Liver (tissue), 9 donors: ENCODE results near the gene ILRUN. TPM values are rescaled to one million over a fixed set of nuclear protein-coding genes. Genes with fewer than 3 reads are reported as not detected.

Source experiments
- DNase-seq: peaks from one replicate; pipeline ENCODE4 v3.0.0-alpha.2; 2017; ENCODE audit warnings: low spot score
- H3K27ac ChIP-seq, 2 donors: one replicate each; pipeline ENCODE4 v1.7.0; 2013; ENCODE audit warnings: inconsistent platforms in 2 of 2, low read length in 2 of 2, control low read depth in 1 of 2, low read depth in 1 of 2, mild to moderate bottlenecking in 1 of 2
- H3K27me3 ChIP-seq, 4 donors: one replicate each; pipeline versions ENCODE4 v1.6.1 to v1.7.0; 2013; ENCODE audit warnings: low read length in 3 of 4, inconsistent platforms in 1 of 4, mild to moderate bottlenecking in 1 of 4, moderate library complexity in 1 of 4; ENCODE audit not compliant: control insufficient read depth in 4 of 4, insufficient read depth in 4 of 4
- H3K36me3 ChIP-seq, 4 donors: one replicate each; pipeline versions ENCODE4 v1.6.1 to v1.7.0; 2013; ENCODE audit warnings: low read length in 3 of 4, mild to moderate bottlenecking in 3 of 4, low read depth in 1 of 4, moderate library complexity in 1 of 4; ENCODE audit not compliant: control insufficient read depth in 4 of 4, insufficient read depth in 3 of 4
- H3K4me1 ChIP-seq, 4 donors: one replicate each; pipeline versions ENCODE4 v1.6.1 to v1.7.0; 2013; ENCODE audit warnings: low read length in 3 of 4, mild to moderate bottlenecking in 3 of 4, moderate library complexity in 1 of 4; ENCODE audit not compliant: control insufficient read depth in 4 of 4, insufficient read depth in 4 of 4
- H3K4me3 ChIP-seq, 3 donors: one replicate each; pipeline versions ENCODE4 v1.6.1 to v1.7.0; 2013; ENCODE audit warnings: low read length in 3 of 3, control low read depth in 1 of 3, low read depth in 1 of 3, mild to moderate bottlenecking in 1 of 3
- H3K9ac ChIP-seq, 2 donors: one replicate each; pipeline ENCODE4 v1.7.0; 2013; ENCODE audit warnings: low read length in 2 of 2, mild to moderate bottlenecking in 2 of 2, moderate library complexity in 2 of 2, control low read depth in 1 of 2, low read depth in 1 of 2
- H3K9me3 ChIP-seq, 4 donors: one replicate each; pipeline versions ENCODE4 v1.6.1 to v1.7.0; 2013; ENCODE audit warnings: low read length in 3 of 4; ENCODE audit not compliant: control insufficient read depth in 4 of 4
- CTCF ChIP-seq: fragments of 150-350 bp; IDR thresholded peaks from 2 replicates; pipeline ENCODE4 v1.5.1; 2017; ENCODE audit warnings: improper control_type of control experiment, low read depth, low read length; ENCODE audit not compliant: missing input control
- EGR1 ChIP-seq, 2 donors: IDR thresholded peaks; 2 replicates each; pipeline ENCODE4 v1.6.1; 2016 to 2018; ENCODE audit warnings: antibody characterized with exemption in 2 of 2, low read depth in 2 of 2
- FOXA2 ChIP-seq: IDR thresholded peaks from 2 replicates; pipeline ENCODE4 v1.6.1; 2016; ENCODE audit warnings: antibody characterized with exemption
- GABPA ChIP-seq, 2 donors: IDR thresholded peaks in 1 of 2; conservative IDR thresholded peaks in 1 of 2; 2 replicates each; pipeline ENCODE4 v1.6.1; 2016; ENCODE audit warnings: antibody characterized with exemption in 2 of 2, mild to moderate bottlenecking in 1 of 2, moderate library complexity in 1 of 2
- HNF4A ChIP-seq, 2 donors: conservative IDR thresholded peaks; 2 replicates each; pipeline ENCODE4 v1.6.1; 2016; ENCODE audit warnings: antibody characterized with exemption in 2 of 2, mild to moderate bottlenecking in 2 of 2
- HNF4G ChIP-seq: IDR thresholded peaks from 2 replicates; pipeline ENCODE4 v1.6.1; 2016; ENCODE audit warnings: antibody characterized with exemption
- JUND ChIP-seq, 2 donors: IDR thresholded peaks; 2 replicates each; pipeline ENCODE4 v1.6.1; 2016; ENCODE audit warnings: antibody characterized with exemption in 2 of 2
- NR2F2 ChIP-seq: IDR thresholded peaks from 2 replicates; pipeline ENCODE4 v1.6.1; 2016; ENCODE audit warnings: antibody characterized with exemption
- RAD21 ChIP-seq, 2 donors: IDR thresholded peaks; 2 replicates each; pipeline ENCODE4 v1.6.1; 2016; ENCODE audit warnings: antibody characterized with exemption in 2 of 2, mild to moderate bottlenecking in 2 of 2
- REST ChIP-seq: IDR thresholded peaks from 2 replicates; pipeline ENCODE4 v1.6.1; 2016; ENCODE audit warnings: antibody characterized with exemption, mild to moderate bottlenecking
- RXRA ChIP-seq, 2 donors: IDR thresholded peaks; 2 replicates each; pipeline ENCODE4 v1.6.1; 2017 to 2018; ENCODE audit warnings: antibody characterized with exemption in 2 of 2, mild to moderate bottlenecking in 1 of 2
- TAF1 ChIP-seq: conservative IDR thresholded peaks from 2 replicates; pipeline ENCODE4 v1.6.1; 2016; ENCODE audit warnings: antibody characterized with exemption, mild to moderate bottlenecking
- YY1 ChIP-seq: IDR thresholded peaks from 2 replicates; pipeline ENCODE4 v1.6.1; 2016; ENCODE audit warnings: antibody characterized with exemption, mild to moderate bottlenecking
- WGBS: extraction: QIAGEN DNeasy Blood & Tissue Kit; methylation state at CpG from one replicate; pipeline ENCODE4 v1.1.7; 2013; 5-methylcytosine and 5-hydroxymethylcytosine counted together
- polyA plus RNA-seq, 2 donors: library from polyadenylated mRNA; stranded (reverse) in 1 of 2; unstranded in 1 of 2; fragments of 200-250 nt in 1 of 2; fragments of >200 nt in 1 of 2; fragmentation: Nextera tagmentation in 1 of 2; extraction: Ambion mirVana in 1 of 2; gene quantifications; one replicate each; pipeline versions ENCODE4 v1.2.1 to v1.2.3, GENCODE V29; 2013 to 2015
- total RNA-seq, 2 donors: library from RNA; depleted of rRNA; stranded (reverse); fragments of >200 nt; gene quantifications; one replicate each; pipeline ENCODE4 v1.2.3, GENCODE V29; 2014
- donor health status: healthy.
- donor health status: healthy.
- donor health status: healthy.
- donor health status: healthy.
- donor health status: healthy.

ILRUN gene
- total and polyA plus RNA-seq, 4 donors: 20.3 to 77.3 (median 46.2) TPM

- no peak for DNase-seq
- peak in 1 of 2 donors; percentile 20 for TF ChIP-seq JUND (IDR thresholded peaks at IDR 0.05)
- TF ChIP-seq FOXA2: no peak
- no peak for TF ChIP-seq EGR1 (IDR thresholded peaks at IDR 0.05; ENCODE audit: low read depth in 2 of 2)
- peak in 1 of 2 donors; percentile 48 for TF ChIP-seq HNF4A (conservative IDR thresholded peaks at IDR 0.05)
- peak in 1 of 2 donors; percentile 15 for TF ChIP-seq RXRA (IDR thresholded peaks at IDR 0.05)
- no peak for TF ChIP-seq REST
- TF ChIP-seq RAD21 (IDR thresholded peaks at IDR 0.05): no peak
- TF ChIP-seq GABPA (IDR thresholded peaks at IDR 0.05 in 1 of 2, conservative IDR thresholded peaks at IDR 0.05 in 1 of 2): no peak
- peaks cover 0 to 9% (median 5%) of the 10 kb centered on the region in 4 donors for H3K4me1 ChIP-seq
- no peak overlapping the region for H3K27ac ChIP-seq
- H3K27me3 ChIP-seq: no peaks in the 10 kb centered on the region
- no peak overlapping the region for H3K4me3 ChIP-seq
- no peak overlapping the region for H3K9ac ChIP-seq
- no peaks in the 10 kb centered on the region for H3K9me3 ChIP-seq
- 68% methylated on average over 4 of the region's 4 CpGs for WGBS
- H3K36me3 ChIP-seq: no peaks in the 10 kb centered on the region
Measured at GRCh38 chr6:34742094-34742493, 45.5 kb upstream of the ILRUN start.

- Histone ChIP-seq H3K4me3 (no peak overlapping the region), H3K36me3 (no peaks in the 10 kb centered on the region), H3K9ac (no peak overlapping the region), H3K9me3 (no peaks in the 10 kb centered on the region), H3K27ac (no peak overlapping the region), H3K4me1 (peaks cover 0 to 5% (median 2%) of the 10 kb centered on the region in 4 donors), H3K27me3 (no peaks in the 10 kb centered on the region)
- DNase-seq: no peak
- TF ChIP-seq EGR1 (IDR thresholded peaks at IDR 0.05; ENCODE audit: low read depth in 2 of 2) (no peak), CTCF (no peak), GABPA (IDR thresholded peaks at IDR 0.05 in 1 of 2, conservative IDR thresholded peaks at IDR 0.05 in 1 of 2) (no peak), FOXA2 (no peak), YY1 (no peak), TAF1 (no peak), REST (no peak), NR2F2 (no peak), RAD21 (IDR thresholded peaks at IDR 0.05) (no peak), HNF4G (no peak)
- WGBS: 98% methylated on average over 3 of the region's 3 CpGs
Measured at GRCh38 chr6:34736823-34737222, 40.3 kb upstream of the ILRUN start.
